ENCODE measurements around the gene HDAC6.

HDAC6 gene

GRCh38 chrX:48801280-48802088, at the start of gene HDAC6:
HDAC6 (plus strand) TSS chrX:48802067; CDS start chrX:48802693, 626 bp downstream.
- peak; percentile 91 to 93 for DNase-seq

- no peak for DNase-seq
These were observed 49.4 kb upstream of the HDAC6 start for GRCh38 chrX:48752498-48752897.

- DNase-seq: no peak
These were observed 48.1 kb upstream of the HDAC6 start for GRCh38 chrX:48753708-48754228.

- DNase-seq: no peak
These were observed 47.6 kb upstream of the HDAC6 start for GRCh38 chrX:48754238-48754637.

- no peak for DNase-seq
These were observed 40.0 kb upstream of the HDAC6 start, which contains the start of gene GLOD5 for GRCh38 chrX:48761674-48762471. GLOD5 (plus strand) TSS chrX:48761747; CDS start chrX:48761791, 44 bp downstream.

GRCh38 chrX:48769230-48769629, 32.6 kb upstream of the HDAC6 start:
- DNase-seq: no peak

- DNase-seq: no peak
These were observed 31.6 kb upstream of the HDAC6 start for GRCh38 chrX:48770296-48770695.

GRCh38 chrX:48772602-48773001, 29.3 kb upstream of the HDAC6 start:
- DNase-seq: no peak

GRCh38 chrX:48776818-48777439, 24.9 kb upstream of the HDAC6 start:
- DNase-seq: no peak

GRCh38 chrX:48779399-48779798, 22.5 kb upstream of the HDAC6 start:
- DNase-seq: no peak

GRCh38 chrX:48781705-48782104, 20.2 kb upstream of the HDAC6 start:
- DNase-seq: no peak

GRCh38 chrX:48782216-48782615, 19.7 kb upstream of the HDAC6 start:
- no peak for DNase-seq

GRCh38 chrX:48782795-48783194, 19.1 kb upstream of the HDAC6 start:
- no peak for DNase-seq

- no peak for DNase-seq
These were observed 17.1 kb upstream of the HDAC6 start for GRCh38 chrX:48784726-48785125.

GRCh38 chrX:48785186-48785539, 16.7 kb upstream of the HDAC6 start:
- no peak for DNase-seq

GRCh38 chrX:48785540-48786214, 16.2 kb upstream of the HDAC6 start:
- DNase-seq: no peak

- no peak for DNase-seq
These were observed 15.5 kb upstream of the HDAC6 start, which contains the start of gene GATA1 for GRCh38 chrX:48786341-48786800. GATA1 (plus strand) TSS chrX:48786590; CDS start chrX:48791110, 4,520 bp downstream.

GRCh38 chrX:48786825-48787504, 14.9 kb upstream of the HDAC6 start:
- DNase-seq: no peak

GRCh38 chrX:48787505-48788443, 14.1 kb upstream of the HDAC6 start:
- no peak for DNase-seq

- no peak for DNase-seq
These were observed 12.3 kb upstream of the HDAC6 start for GRCh38 chrX:48789366-48790220.

Measured in activated CD4-positive, alpha-beta T cell treated with anti-CD3 and anti-CD28 coated beads, Interleukin-2, amount 50 U/mL, for 4 hours (primary cell).